T-cell (primary cell): ENCODE data around the gene KCNQ1OT1. TPM values are rescaled to one million over a fixed set of nuclear protein-coding genes. Genes with fewer than 3 reads are reported as not detected.

ENCODE experiments used
- ATAC-seq, 4 experiments: fragments of 200-7000 bp in 3 of 4; fragments of 150-1000 bp in 1 of 4; cut with Tn5 transposase; replicated peaks in 1 of 4; 1 replicate in 3 of 4; 2 replicates in 1 of 4; pipeline ENCODE4 v1.10.0; 2021; ENCODE audit warnings: moderate library complexity in 3 of 4, mild to moderate bottlenecking in 2 of 4, moderate number of reproducible peaks in 1 of 4
- CTCF ChIA-PET, 2 donors: fragments of 300-600 bp; sonication (Branson Sonifier 250); formaldehyde crosslinking; loops; one replicate each; lab custom pipeline; 2022; ENCODE audit warnings: antibody characterized with exemption in 2 of 2; lab: Charles Lee
- POLR2A ChIA-PET, 2 donors: fragments of 300-600 bp; sonication (Branson Sonifier 250); formaldehyde crosslinking; loops; one replicate each; lab custom pipeline; 2022; ENCODE audit warnings: antibody characterized with exemption in 2 of 2; lab: Charles Lee
- DNase-seq, 35 experiments: peaks; one replicate each; pipeline versions ENCODE4 v3.0.0 to v3.0.0-alpha.2; 2013 to 2023
- H3K27ac ChIP-seq: one replicate; pipeline ENCODE4 v1.5.1; 2013; ENCODE audit warnings: low read length
- H3K27me3 ChIP-seq, 2 experiments: replicated peaks in 1 of 2; 1 replicate in 1 of 2; 2 replicates in 1 of 2; pipeline versions ENCODE4 v1.6.1 to v1.7.0; 2013; ENCODE audit warnings: low read length in 1 of 2, mixed read lengths in 1 of 2; ENCODE audit not compliant: control insufficient read depth in 2 of 2, insufficient read depth in 2 of 2; ENCODE audit errors: extremely low read depth in 1 of 2
- H3K36me3 ChIP-seq, 2 donors: 1 replicate in 1 of 2; 2 replicates in 1 of 2; pipeline versions ENCODE4 v1.6.1 to v1.7.0; 2013; ENCODE audit warnings: low read length in 1 of 2; ENCODE audit not compliant: control insufficient read depth in 2 of 2, insufficient read depth in 1 of 2; ENCODE audit errors: extremely low read depth in 1 of 2
- H3K4me1 ChIP-seq, 2 experiments: 1 replicate in 1 of 2; 2 replicates in 1 of 2; pipeline versions ENCODE4 v1.6.1 to v1.7.0; 2013; ENCODE audit warnings: low read length in 2 of 2, mixed read lengths in 1 of 2; ENCODE audit not compliant: insufficient read depth in 2 of 2, control insufficient read depth in 1 of 2; ENCODE audit errors: extremely low read depth in 1 of 2
- H3K4me3 ChIP-seq, 2 donors: 1 replicate in 1 of 2; 2 replicates in 1 of 2; pipeline versions ENCODE4 v1.5.1 to v1.7.0; 2013; ENCODE audit warnings: mild to moderate bottlenecking in 2 of 2, low read length in 1 of 2, moderate library complexity in 1 of 2; ENCODE audit not compliant: control insufficient read depth in 1 of 2; ENCODE audit errors: extremely low read depth in 1 of 2
- H3K9me3 ChIP-seq: 2 replicates; pipeline ENCODE4 v1.7.0; 2013
- H3K27ac Mint-ChIP-seq, 2 donors: one replicate each; pipeline ENCODE4 v1.8.0; 2020 to 2021; ENCODE audit warnings: mild to moderate bottlenecking in 2 of 2, mixed read lengths in 2 of 2
- H3K27me3 Mint-ChIP-seq, 2 donors: one replicate each; pipeline ENCODE4 v1.8.0; 2021 to 2022; ENCODE audit warnings: mixed read lengths in 2 of 2
- H3K36me3 Mint-ChIP-seq: one replicate; pipeline ENCODE4 v1.8.0; 2021; ENCODE audit warnings: mixed read lengths
- H3K4me1 Mint-ChIP-seq, 3 donors: one replicate each; pipeline ENCODE4 v1.8.0; 2020 to 2022; ENCODE audit warnings: mixed read lengths in 3 of 3, mild to moderate bottlenecking in 1 of 3
- H3K4me3 Mint-ChIP-seq, 3 donors: one replicate each; pipeline ENCODE4 v1.8.0; 2020 to 2022; ENCODE audit warnings: mild to moderate bottlenecking in 3 of 3, mixed read lengths in 3 of 3, moderate library complexity in 3 of 3
- H3K9me3 Mint-ChIP-seq, 3 donors: one replicate each; pipeline ENCODE4 v1.8.0; 2020 to 2022; ENCODE audit warnings: mixed read lengths in 3 of 3
- WGBS: methylation state at CpG from one replicate; pipeline ENCODE4 v1.1.5; 2013; ENCODE audit warnings: missing lambda C conversion rate; ENCODE audit not compliant: insufficient coverage; 5-methylcytosine and 5-hydroxymethylcytosine counted together
- total RNA-seq, 35 experiments: library from RNA in 6 of 35; stranded (reverse) in 6 of 35; fragments of 120-200 nt in 1 of 35; gene quantifications; one replicate each; pipeline versions ENCODE4 v1.2.1 to v1.2.4 and lab custom pipeline; 2013 to 2026

The KCNQ1OT1 gene
- total RNA-seq, 5 donors from 2014 or later (not counting 1 experiment from before 2014, with no cell fraction given), result 0.30 to 0.42 (median 0.35) TPM

- Histone ChIP-seq H3K36me3 (peaks cover 0 to 7% of the 10 kb centered on the region in 2 donors), H3K9me3 (peaks cover 8% of the 10 kb centered on the region), H3K4me3 (no peak overlapping the region), H3K4me1 (no peaks in the 10 kb centered on the region), H3K27ac (no peak overlapping the region), H3K27me3 (peaks cover 0 to 9% of the 10 kb centered on the region in 2 experiments)
- Mint-ChIP-seq H3K9me3 (peaks cover 25 to 41% (median 27%) of the 10 kb centered on the region in 3 donors), H3K27me3 (no peaks in the 10 kb centered on the region), H3K27ac (no peak overlapping the region), H3K4me3 (no peak overlapping the region), H3K36me3 (peaks cover 66% of the 10 kb centered on the region), H3K4me1 (peaks cover 0 to 13% (median 4%) of the 10 kb centered on the region in 3 donors)
- POLR2A ChIA-PET, result no interaction called here
- WGBS, result 82% methylated on average over 1 of the region's 7 CpGs
- ATAC-seq (no peak), DNase-seq (no peak)
- CTCF ChIA-PET, result no interaction called here
These were observed 47.9 kb downstream of the KCNQ1OT1 start for GRCh38 chr11:2651826-2652271.

- no peak overlapping the region for H3K4me3 Mint-ChIP-seq
- H3K9me3 Mint-ChIP-seq, result peaks cover 27 to 46% (median 27%) of the 10 kb centered on the region in 3 donors
- no peak overlapping the region for H3K4me3 ChIP-seq
- POLR2A ChIA-PET, result no interaction called here
- peaks cover 65% of the 10 kb centered on the region for H3K36me3 Mint-ChIP-seq
- no peak overlapping the region for H3K27ac ChIP-seq
- H3K27me3 Mint-ChIP-seq, result no peaks in the 10 kb centered on the region
- peaks cover 8% of the 10 kb centered on the region for H3K9me3 ChIP-seq
- peaks cover 0 to 9% of the 10 kb centered on the region in 2 experiments for H3K27me3 ChIP-seq
- H3K36me3 ChIP-seq, result peaks cover 0 to 7% of the 10 kb centered on the region in 2 donors
- no peaks in the 10 kb centered on the region for H3K4me1 ChIP-seq
- no peak overlapping the region for H3K27ac Mint-ChIP-seq
- ATAC-seq, result no peak
- CTCF ChIA-PET, result no interaction called here
- H3K4me1 Mint-ChIP-seq, result peaks cover 0 to 7% (median 1%) of the 10 kb centered on the region in 3 donors
- DNase-seq, result no peak
- WGBS, result 90% methylated on average over 1 of the region's 4 CpGs
These were observed 48.7 kb downstream of the KCNQ1OT1 start for GRCh38 chr11:2651054-2651617.

GRCh38 chr11:2650343-2650867 is 49.4 kb downstream of the KCNQ1OT1 start:
- ATAC-seq, result no peak
- no CpG with 5 or more reads among the region's 2 CpGs for WGBS
- peaks cover 0 to 9% of the 10 kb centered on the region in 2 experiments for H3K27me3 ChIP-seq
- no peak for DNase-seq
- peaks cover 0 to 7% of the 10 kb centered on the region in 2 donors for H3K36me3 ChIP-seq
- Mint-ChIP-seq H3K27ac (no peak overlapping the region), H3K4me1 (peaks cover 0 to 4% (median 0%) of the 10 kb centered on the region in 3 donors), H3K27me3 (no peaks in the 10 kb centered on the region), H3K4me3 (no peak overlapping the region), H3K36me3 (peaks cover 62% of the 10 kb centered on the region), H3K9me3 (peaks cover 27 to 49% (median 27%) of the 10 kb centered on the region in 3 donors)
- no peak overlapping the region for H3K4me3 ChIP-seq
- H3K9me3 ChIP-seq, result peaks cover 11% of the 10 kb centered on the region
- H3K27ac ChIP-seq, result no peak overlapping the region
- no peaks in the 10 kb centered on the region for H3K4me1 ChIP-seq
- POLR2A ChIA-PET, result no interaction called here
- CTCF ChIA-PET, result no interaction called here

GRCh38 chr11:2649848-2650247 is 49.9 kb downstream of the KCNQ1OT1 start:
- WGBS, result no CpG with 5 or more reads among the region's 2 CpGs
- peaks cover 0 to 4% (median 0%) of the 10 kb centered on the region in 3 donors for H3K4me1 Mint-ChIP-seq
- DNase-seq (no peak), ATAC-seq (no peak)
- H3K4me1 ChIP-seq, result no peaks in the 10 kb centered on the region
- POLR2A ChIA-PET, result no interaction called here
- CTCF ChIA-PET, result no interaction called here
- H3K9me3 Mint-ChIP-seq, result peaks cover 27 to 49% (median 27%) of the 10 kb centered on the region in 3 donors
- H3K27ac ChIP-seq, result no peak overlapping the region
- peaks cover 11% of the 10 kb centered on the region for H3K9me3 ChIP-seq
- peaks cover 63% of the 10 kb centered on the region for H3K36me3 Mint-ChIP-seq
- H3K36me3 ChIP-seq, result peaks cover 0 to 7% of the 10 kb centered on the region in 2 donors
- H3K4me3 Mint-ChIP-seq, result peak overlapping the region in 1 of 3 donors; percentile 3
- peaks cover 0 to 12% of the 10 kb centered on the region in 2 experiments for H3K27me3 ChIP-seq
- no peak overlapping the region for H3K27ac Mint-ChIP-seq
- no peaks in the 10 kb centered on the region for H3K27me3 Mint-ChIP-seq
- no peak overlapping the region for H3K4me3 ChIP-seq

GRCh38 chr11:2649400-2649799 is 50.4 kb downstream of the KCNQ1OT1 start:
- peaks cover 0 to 14% of the 10 kb centered on the region in 2 experiments for H3K27me3 ChIP-seq
- H3K4me1 ChIP-seq, result no peaks in the 10 kb centered on the region
- ChIA-PET POLR2A (no interaction called here), CTCF (no interaction called here)
- Mint-ChIP-seq H3K4me1 (peaks cover 0 to 4% (median 0%) of the 10 kb centered on the region in 3 donors), H3K36me3 (peaks cover 65% of the 10 kb centered on the region), H3K4me3 (peak overlapping the region in 1 of 3 donors; percentile 3), H3K27me3 (no peaks in the 10 kb centered on the region), H3K9me3 (peaks cover 27 to 53% (median 31%) of the 10 kb centered on the region in 3 donors), H3K27ac (no peak overlapping the region)
- no peak overlapping the region for H3K4me3 ChIP-seq
- H3K36me3 ChIP-seq, result peaks cover 0 to 7% of the 10 kb centered on the region in 2 donors
- no peak for DNase-seq
- no peak for ATAC-seq
- peaks cover 11% of the 10 kb centered on the region for H3K9me3 ChIP-seq
- no peak overlapping the region for H3K27ac ChIP-seq

- Histone ChIP-seq H3K4me3 (no peak overlapping the region), H3K9me3 (peaks cover 13% of the 10 kb centered on the region), H3K36me3 (no peaks in the 10 kb centered on the region), H3K27me3 (peaks cover 0 to 9% of the 10 kb centered on the region in 2 experiments), H3K4me1 (no peaks in the 10 kb centered on the region), H3K27ac (no peak overlapping the region)
- ChIA-PET POLR2A (no interaction called here), CTCF (no interaction called here)
- Mint-ChIP-seq H3K4me3 (no peak overlapping the region), H3K9me3 (peaks cover 36 to 66% (median 44%) of the 10 kb centered on the region in 3 donors), H3K27me3 (no peaks in the 10 kb centered on the region), H3K4me1 (peaks cover 0 to 4% (median 0%) of the 10 kb centered on the region in 3 donors), H3K27ac (no peak overlapping the region), H3K36me3 (peaks cover 73% of the 10 kb centered on the region)
- DNase-seq (no peak), ATAC-seq (no peak)
- WGBS, result no CpG with 5 or more reads among the region's 6 CpGs
These were observed 51.8 kb downstream of the KCNQ1OT1 start for GRCh38 chr11:2647953-2648352.
